ENCODE data around the gene NOTUM.

The NOTUM gene

DNA sequence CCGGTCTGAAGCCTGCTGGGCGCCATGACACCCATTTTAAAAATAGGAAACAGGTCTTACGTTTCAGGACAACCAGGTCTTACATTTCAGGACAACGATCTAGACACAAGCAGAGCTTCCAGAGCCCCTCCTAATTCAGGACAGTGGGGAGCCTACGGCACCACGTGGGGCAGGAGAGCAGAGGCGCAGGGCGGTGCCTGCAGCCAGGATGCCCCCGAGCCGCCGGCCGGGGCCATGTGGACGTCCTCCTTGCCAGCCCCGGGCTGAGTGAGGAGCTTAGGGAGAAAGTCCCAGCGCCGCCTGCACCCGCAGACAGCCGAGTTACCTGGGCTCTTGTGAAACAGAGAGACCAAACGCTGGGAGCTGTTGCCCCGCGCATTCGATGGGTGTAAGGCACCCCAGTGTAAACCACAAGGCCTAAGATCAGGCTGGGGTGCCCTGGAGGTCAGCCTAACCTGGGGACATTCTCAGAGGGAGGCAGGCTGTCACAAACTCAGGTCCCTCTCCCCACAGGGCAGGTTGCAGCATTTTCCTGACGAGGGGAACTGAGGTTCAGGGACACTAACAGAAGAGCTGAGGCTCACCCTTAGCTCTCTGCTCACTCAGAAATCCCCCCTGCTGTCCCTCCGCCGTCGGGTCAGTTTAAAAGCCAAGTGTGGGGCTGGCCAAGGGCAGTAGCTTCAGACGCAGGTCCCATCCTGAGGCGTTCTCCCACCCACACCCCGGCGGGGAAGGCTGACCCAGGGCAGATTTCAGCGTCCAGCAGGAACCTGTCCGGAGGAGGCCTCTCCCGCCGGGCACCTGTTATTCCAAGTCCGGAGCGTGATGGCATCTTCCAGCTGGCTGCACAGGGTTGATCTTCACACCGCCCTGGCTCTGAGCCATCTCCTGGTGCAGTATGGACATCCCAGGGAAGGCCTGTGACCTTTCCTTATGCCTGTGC is 1.8 kb upstream of the NOTUM start:
- CTCF ChIA-PET, result interaction anchor here (1.0 kb wide), 1 partner anchor 68 kb away, joined by 4 read pairs; the partner anchor contains the start of gene RAC3
- TF ChIP-seq, protein P1, sequence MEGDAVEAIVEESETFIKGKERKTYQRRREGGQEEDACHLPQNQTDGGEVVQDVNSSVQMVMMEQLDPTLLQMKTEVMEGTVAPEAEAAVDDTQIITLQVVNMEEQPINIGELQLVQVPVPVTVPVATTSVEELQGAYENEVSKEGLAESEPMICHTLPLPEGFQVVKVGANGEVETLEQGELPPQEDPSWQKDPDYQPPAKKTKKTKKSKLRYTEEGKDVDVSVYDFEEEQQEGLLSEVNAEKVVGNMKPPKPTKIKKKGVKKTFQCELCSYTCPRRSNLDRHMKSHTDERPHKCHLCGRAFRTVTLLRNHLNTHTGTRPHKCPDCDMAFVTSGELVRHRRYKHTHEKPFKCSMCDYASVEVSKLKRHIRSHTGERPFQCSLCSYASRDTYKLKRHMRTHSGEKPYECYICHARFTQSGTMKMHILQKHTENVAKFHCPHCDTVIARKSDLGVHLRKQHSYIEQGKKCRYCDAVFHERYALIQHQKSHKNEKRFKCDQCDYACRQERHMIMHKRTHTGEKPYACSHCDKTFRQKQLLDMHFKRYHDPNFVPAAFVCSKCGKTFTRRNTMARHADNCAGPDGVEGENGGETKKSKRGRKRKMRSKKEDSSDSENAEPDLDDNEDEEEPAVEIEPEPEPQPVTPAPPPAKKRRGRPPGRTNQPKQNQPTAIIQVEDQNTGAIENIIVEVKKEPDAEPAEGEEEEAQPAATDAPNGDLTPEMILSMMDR (conservative IDR thresholded peaks at IDR 0.05; ENCODE audit: low read depth), result no peak
- DNase-seq (ENCODE audit: low spot score), result no peak
- POLR2A ChIA-PET (ENCODE audit: low non-redundant PET), result no interaction called here
- H3K27ac ChIP-seq, result no peak overlapping the region

DNA sequence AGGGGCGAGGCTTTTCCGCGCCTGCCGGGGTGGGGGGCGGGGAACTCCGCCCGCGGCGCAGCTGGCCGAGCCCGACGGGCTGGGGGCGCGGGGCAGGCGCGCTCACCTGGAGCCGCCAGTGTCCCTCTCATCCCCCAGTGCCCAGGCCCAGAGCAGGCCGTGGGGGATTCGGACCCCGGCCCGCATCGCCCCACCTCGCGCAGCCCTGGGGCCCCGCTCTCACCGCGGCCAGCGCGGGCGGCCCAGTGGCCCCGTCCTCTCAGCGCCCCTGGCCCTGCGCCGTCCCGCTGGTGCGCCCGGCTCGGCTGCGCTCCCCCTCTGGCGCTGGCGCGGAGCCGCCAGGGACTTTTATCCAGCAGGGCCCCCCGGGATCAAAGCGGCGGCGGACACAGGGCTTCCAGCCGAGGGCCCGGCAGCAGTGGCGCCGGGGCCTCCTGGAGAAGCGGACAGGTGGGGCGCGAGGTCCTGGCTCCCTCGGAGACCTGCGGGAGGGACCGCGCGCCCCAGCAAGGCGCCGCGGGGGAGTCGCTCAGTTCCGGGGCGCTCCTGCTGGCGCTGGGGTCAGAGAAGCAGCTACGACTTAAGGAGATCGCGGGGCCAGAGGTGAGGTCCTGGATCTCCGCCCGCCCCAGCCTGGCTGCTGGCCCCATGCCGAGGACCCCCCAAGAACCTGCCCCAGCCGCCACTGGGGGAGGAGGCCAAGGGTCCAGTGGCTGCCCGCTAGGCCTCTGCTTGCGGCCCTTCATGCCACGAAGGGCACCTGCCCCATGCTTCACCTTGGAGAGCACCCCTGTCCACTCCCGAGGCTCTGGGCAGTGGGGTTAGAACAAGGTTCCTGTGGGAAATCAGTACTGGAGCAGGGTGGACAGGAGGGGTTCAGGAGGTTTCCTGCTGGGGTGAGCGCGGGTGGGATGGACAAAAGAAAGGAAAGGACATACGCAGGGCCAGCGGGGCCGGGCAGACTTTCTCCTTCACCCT is 823 bp upstream of the NOTUM start:
- TF ChIP-seq, protein P1 (conservative IDR thresholded peaks at IDR 0.05; ENCODE audit: low read depth), result no peak; the same call in 1 of the 2 replicates
- DNase-seq (ENCODE audit: low spot score), result no peak
- no peak overlapping the region for H3K27ac ChIP-seq
- ChIA-PET POLR2A (ENCODE audit: low non-redundant PET) (no interaction called here), CTCF (interaction anchor here (0.7 to 3.2 kb wide), 5 partner anchors 51 to 76 kb away, joined by 3 to 128 read pairs (median 6); partner anchors contain the start of genes CENPX, DCXR, LRRC45 and RAC3)

DNA sequence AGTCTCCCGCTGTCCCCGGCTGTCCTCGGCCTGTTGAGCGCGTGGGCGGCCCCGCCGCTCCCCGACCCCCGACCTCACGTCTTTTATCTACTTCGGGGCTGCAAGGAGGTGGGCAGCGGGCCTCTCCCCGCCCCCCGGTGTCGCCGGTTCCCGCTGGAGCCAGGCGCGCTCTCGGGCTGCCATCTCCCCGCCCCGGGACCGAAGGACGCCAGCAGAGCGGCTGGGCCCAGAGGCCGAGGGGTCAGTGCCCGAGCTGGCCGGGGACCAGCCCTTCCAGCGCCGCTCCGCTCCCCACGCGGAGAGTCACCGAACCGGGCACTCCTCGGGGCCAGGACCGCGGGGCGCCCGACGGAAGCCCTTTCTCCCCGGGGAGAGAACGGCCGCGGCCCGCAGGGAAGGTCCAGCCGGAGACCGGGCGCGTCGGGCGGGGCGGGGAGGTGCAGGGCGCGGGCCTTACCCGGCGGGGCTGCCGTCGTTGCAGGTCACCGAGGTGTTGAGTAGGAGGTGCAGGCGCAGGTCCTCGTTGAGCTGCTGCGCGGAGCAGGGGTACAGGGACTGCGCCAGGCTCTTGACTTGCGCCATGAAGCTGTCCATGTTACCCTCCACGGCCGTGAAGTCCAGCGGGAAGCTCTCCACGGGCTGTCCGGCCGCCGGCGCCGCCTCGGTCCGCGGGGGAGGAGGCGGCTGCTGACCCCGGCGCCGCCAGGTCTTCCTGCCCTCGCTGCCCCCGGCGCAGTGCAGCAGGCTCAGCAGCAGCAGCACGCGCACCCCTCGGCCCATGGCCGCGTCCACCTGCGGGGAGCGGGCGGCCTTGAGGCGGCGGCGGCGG is 643 bp downstream of the NOTUM start:
- POLR2A ChIA-PET (ENCODE audit: low non-redundant PET), result interaction anchor here (1.0 kb wide), 1 partner anchor 60 kb away, joined by 4 read pairs; no protein-coding TSS in a partner anchor
- DNase-seq (ENCODE audit: low spot score), result no peak
- TF ChIP-seq, protein P1 (conservative IDR thresholded peaks at IDR 0.05; ENCODE audit: low read depth), result no peak
- H3K27ac ChIP-seq, result no peak overlapping the region
- CTCF ChIA-PET, result interaction anchor here (0.6 to 3.2 kb wide), 29 partner anchors 8 to 330 kb away, joined by 3 to 128 read pairs (median 6); partner anchors contain the start of genes CENPX, DCXR, LRRC45 and RAC3

DNA sequence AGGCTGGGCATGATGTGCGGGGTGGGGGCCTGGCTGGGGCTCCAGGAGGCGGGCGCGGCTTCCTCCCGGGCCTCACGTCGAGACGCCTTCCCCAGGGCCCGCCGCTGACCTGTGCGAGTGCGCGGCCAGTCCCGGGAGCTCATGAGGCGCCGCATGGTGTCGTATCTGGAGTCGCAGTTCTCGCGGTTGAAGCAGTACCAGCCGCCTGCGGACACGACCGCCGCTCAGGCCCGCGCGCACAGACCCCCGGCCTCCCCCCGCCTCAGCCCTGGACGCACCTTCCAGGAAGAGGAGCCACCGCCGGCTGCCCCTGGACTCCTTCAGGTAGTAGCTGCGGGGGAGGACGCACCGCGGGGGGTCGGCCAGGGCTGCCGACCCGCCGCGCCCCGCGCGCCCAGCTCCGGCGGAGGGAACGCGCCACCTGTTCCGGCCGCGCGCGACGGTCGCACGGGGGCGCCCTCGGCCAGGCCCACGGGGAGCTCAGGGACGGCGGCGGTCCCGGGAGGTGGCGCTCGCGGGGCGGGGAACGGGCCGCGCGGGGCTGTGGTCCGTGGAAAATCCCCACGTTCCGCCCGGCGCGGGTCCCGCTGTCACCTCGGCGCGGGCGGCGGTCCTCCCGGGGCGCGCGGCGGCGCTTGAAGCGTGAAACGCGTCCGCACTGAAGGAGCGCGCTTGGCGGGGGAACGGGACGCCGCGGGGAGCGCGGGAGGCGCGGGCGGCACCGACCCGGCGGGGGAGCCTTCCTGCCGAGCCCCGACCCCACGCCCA is 1.4 kb downstream of the NOTUM start:
- CTCF ChIA-PET, result interaction anchor here (0.5 to 3.2 kb wide), 37 partner anchors 9 to 1951 kb away, joined by 3 to 128 read pairs (median 4); partner anchors contain the start of genes CENPX, LRRC45 and RAC3
- peak; percentile 41 for DNase-seq (ENCODE audit: low spot score)
- TF ChIP-seq, protein P1 (conservative IDR thresholded peaks at IDR 0.05; ENCODE audit: low read depth), result peak; percentile 99
- POLR2A ChIA-PET (ENCODE audit: low non-redundant PET), result interaction anchor here (1.0 kb wide), 1 partner anchor 61 kb away, joined by 4 read pairs; no protein-coding TSS in a partner anchor
- no peak overlapping the region for H3K27ac ChIP-seq

DNA sequence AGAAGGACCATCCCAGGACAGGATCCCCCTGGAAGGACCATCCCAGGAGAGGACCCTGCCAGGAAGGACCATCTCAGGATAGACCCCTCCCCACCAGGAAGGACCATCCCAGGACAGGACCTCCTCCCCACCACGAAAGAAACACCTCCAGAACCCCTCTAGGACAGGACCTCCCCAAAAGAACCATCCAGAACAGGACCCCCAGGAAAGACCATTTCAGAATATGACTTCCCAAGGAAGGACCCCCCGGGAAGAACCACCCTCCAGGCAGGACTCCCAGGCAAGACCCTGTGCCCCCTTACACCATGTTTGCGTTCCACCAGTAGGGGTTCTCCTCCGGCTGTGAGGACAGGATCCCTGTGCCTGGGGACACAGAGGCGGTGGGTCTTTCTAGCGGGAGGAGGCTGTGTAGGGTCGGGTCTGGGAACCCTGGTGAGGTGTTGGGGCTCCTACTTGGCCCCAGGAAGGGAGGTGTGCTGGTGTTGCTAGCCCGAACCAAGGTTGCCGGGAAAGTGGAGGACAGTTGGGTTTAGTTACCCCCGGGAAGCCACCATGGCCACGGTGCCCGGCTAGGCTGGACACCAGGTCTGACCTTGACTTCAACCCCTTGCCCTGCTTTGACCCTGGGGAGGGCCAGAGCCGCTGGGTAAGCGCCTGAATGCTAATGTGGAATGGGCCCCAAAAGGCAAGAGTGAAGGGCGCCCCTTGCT is 2.2 kb downstream of the NOTUM start:
- ChIA-PET CTCF (interaction anchor here (0.5 to 3.2 kb wide), 32 partner anchors 8 to 1950 kb away, joined by 3 to 128 read pairs (median 4); partner anchors contain the start of genes CENPX, LRRC45 and RAC3), POLR2A (ENCODE audit: low non-redundant PET) (interaction anchor here (1.0 kb wide), 1 partner anchor 61 kb away, joined by 4 read pairs; no protein-coding TSS in a partner anchor)
- DNase-seq (ENCODE audit: low spot score), result no peak
- TF ChIP-seq, protein P1 (conservative IDR thresholded peaks at IDR 0.05; ENCODE audit: low read depth), result no peak
- H3K27ac ChIP-seq, result no peak overlapping the region
